Measurements from ENCODE around the gene STAT1.
"Not testable (repeated sequence)": the region's sequence is repeated elsewhere in the genome, so short reads cannot be mapped to it uniquely, and the experiment has no call there.

The STAT1 gene

GRCh38 chr2:190964170-190964795 is 49.7 kb downstream of the STAT1 start:
- DNase-seq (ENCODE audit: low read depth): no peak
- no peak overlapping the region for H3K4me3 ChIP-seq (replicated peaks; ENCODE audit: low read depth, low read length)

GRCh38 chr2:190963088-190963487 is 50.9 kb downstream of the STAT1 start:
- DNase-seq (ENCODE audit: low read depth): no peak
- no peak for TF ChIP-seq CTCF (IDR thresholded peaks at IDR 0.05; ENCODE audit: low read length, missing control alignments)
- no peak overlapping the region for H3K4me3 ChIP-seq (replicated peaks; ENCODE audit: low read depth, low read length)

More at GRCh38 chr2:190964170-190964795, 49.7 kb downstream of the STAT1 start:
- no peak for TF ChIP-seq CTCF (IDR thresholded peaks at IDR 0.05; ENCODE audit: low read length, missing control alignments)

- DNase-seq (ENCODE audit: low read depth): peak; percentile 50
- no peak for TF ChIP-seq CTCF (IDR thresholded peaks at IDR 0.05; ENCODE audit: low read length, missing control alignments)
- no peak overlapping the region for H3K4me3 ChIP-seq (replicated peaks; ENCODE audit: low read depth, low read length)
Measured at GRCh38 chr2:190961918-190962487, 52.0 kb downstream of the STAT1 start.

GRCh38 chr2:190961117-190961516 is 52.9 kb downstream of the STAT1 start:
- not testable (repeated sequence) for DNase-seq (ENCODE audit: low read depth)

GRCh38 chr2:190959911-190960788 is 53.8 kb downstream of the STAT1 start:
- peak; percentile 32 for DNase-seq (ENCODE audit: low read depth)
- H3K4me3 ChIP-seq (replicated peaks; ENCODE audit: low read depth, low read length): no peak overlapping the region
- no peak for TF ChIP-seq CTCF (IDR thresholded peaks at IDR 0.05; ENCODE audit: low read length, missing control alignments)

More at GRCh38 chr2:190961117-190961516, 52.9 kb downstream of the STAT1 start:
- H3K4me3 ChIP-seq (replicated peaks; ENCODE audit: low read depth, low read length): not testable (repeated sequence)

GRCh38 chr2:190953257-190953656 is 60.7 kb downstream of the STAT1 start:
- no peak overlapping the region for H3K4me3 ChIP-seq (replicated peaks; ENCODE audit: low read depth, low read length)

More at GRCh38 chr2:190953257-190953656, 60.7 kb downstream of the STAT1 start:
- DNase-seq (ENCODE audit: low read depth): no peak
- TF ChIP-seq CTCF (IDR thresholded peaks at IDR 0.05; ENCODE audit: low read length, missing control alignments): no peak
